NB4 (cell line): Measurements from ENCODE around the gene MTHFD1L.

Source experiments
- CTCF ChIP-seq: IDR thresholded peaks from one replicate; pipeline ENCODE4 v1.5.1; 2012; ENCODE audit warnings: low read depth, low read length
- MYC ChIP-seq: IDR thresholded peaks from 2 replicates; pipeline ENCODE4 v1.6.1; 2011; ENCODE audit warnings: low read depth, low read length

GRCh38 chr6:150874179-150874578, 8.7 kb downstream of the MTHFD1L start:
- TF ChIP-seq CTCF (no peak), MYC (no peak)
